Motor neuron (in vitro differentiated cells): ENCODE data around the gene KHDC4. TPM values are rescaled to one million over a fixed set of nuclear protein-coding genes. Genes with fewer than 3 reads are reported as not detected.
A peak's percentile ranks its signal among the peaks of the same experiment; 100 is the strongest.

ENCODE experiments used
- ATAC-seq, 8 experiments: fragments of 200-7000 bp; cut with Tn5 transposase; replicated peaks in 6 of 8; 2 replicates each; pipeline ENCODE4 v1.8.0; 2021; ENCODE audit warnings: mild to moderate bottlenecking in 8 of 8, moderate library complexity in 8 of 8
- H3K27ac ChIP-seq, 2 donors: fragments of 250-450 bp; sonication (Bioruptor Pico); 2 replicates each; pipeline ENCODE4 v1.9.0; 2021; ENCODE audit warnings: antibody characterized with exemption in 2 of 2, mild to moderate bottlenecking in 2 of 2, moderate library complexity in 1 of 2
- H3K4me1 ChIP-seq, 2 donors: fragments of 250-450 bp; sonication (Bioruptor Pico); replicated peaks in 1 of 2; 2 replicates each; pipeline ENCODE4 v1.6.1; 2021; ENCODE audit warnings: antibody characterized with exemption in 2 of 2, mild to moderate bottlenecking in 2 of 2, moderate library complexity in 1 of 2
- H3K4me3 ChIP-seq, 5 donors: fragments of 250-450 bp; sonication (Bioruptor Pico); 2 replicates each; pipeline ENCODE4 v1.9.0; 2021; ENCODE audit warnings: antibody characterized with exemption in 5 of 5, mild to moderate bottlenecking in 5 of 5, moderate library complexity in 4 of 5
- WGBS, 10 experiments: fragments of 450-650 bp; shearing (Covaris generic); methylation state at CpG; one replicate each; pipeline ENCODE4 v1.0.0; 2022; 5-methylcytosine and 5-hydroxymethylcytosine counted together
- in situ Hi-C, 9 experiments: fragments of 400-800 bp; cut with MboI; loops; one replicate each; pipeline ENCODE4 v1.15.0; 2021; ENCODE audit warnings: low sequenced_read_pairs in 9 of 9, low pct_unique_long_range_greater_than_20kb in 2 of 9; ENCODE audit not compliant: unreplicated experiment in 9 of 9
- total RNA-seq, 8 experiments: library from RNA; unstranded; fragments of 300-600 nt; gene quantifications; 2 replicates each; pipeline versions ENCODE4 v1.2.3 to v1.2.4, GENCODE V29; 2022

KHDC4 gene
- total RNA-seq, 8 experiments from 2014 or later, result 37.4 to 89.4 (median 62.4) TPM

- peak overlapping the region; percentile 69 to 87 (median 79) for H3K4me3 ChIP-seq
- peak overlapping the region; percentile 85 to 88 for H3K27ac ChIP-seq
- 0 to 20% (median 0%) methylated on average over 1 to 4 of the region's 14 CpGs; no CpG with 5 or more reads in 4 of the 10 experiments for WGBS, 10 experiments
- peaks cover 44 to 68% of the 10 kb centered on the region in 2 donors for H3K4me1 ChIP-seq
- in situ Hi-C loops, result no loop called here
- ATAC-seq, result peak in 7 of 8 experiments; percentile 1 to 13 (median 5)
These were observed 42.1 kb upstream of the KHDC4 start for GRCh38 chr1:155976062-155976912.

GRCh38 chr1:155975375-155976061 is 41.3 kb upstream of the KHDC4 start:
- Histone ChIP-seq H3K4me3 (peak overlapping the region; percentile 69 to 87 (median 79)), H3K4me1 (peaks cover 44 to 68% of the 10 kb centered on the region in 2 donors), H3K27ac (peak overlapping the region; percentile 85 to 88)
- WGBS, 10 experiments, result 0 to 50% (median 15%) methylated on average over 1 to 2 of the region's 4 CpGs; no CpG with 5 or more reads in 4 of the 10 experiments
- ATAC-seq, result peak in 1 of 8 experiments; percentile 4
- in situ Hi-C loops, result no loop called here

- H3K27ac ChIP-seq, result peak overlapping the region; percentile 85 to 88
- in situ Hi-C loops, result no loop called here
- H3K4me1 ChIP-seq, result peaks cover 50 to 69% of the 10 kb centered on the region in 2 donors
- H3K4me3 ChIP-seq, result peak overlapping the region; percentile 69 to 87 (median 79)
- ATAC-seq, result no peak
- 60 to 100% (median 78%) methylated on average over 1 to 7 of the region's 13 CpGs; no CpG with 5 or more reads in 3 of the 10 experiments for WGBS, 10 experiments
These were observed 40.2 kb upstream of the KHDC4 start for GRCh38 chr1:155974208-155975115.

- no peak for ATAC-seq
- in situ Hi-C loops, result no loop called here
- WGBS, 10 experiments, result 86 to 100% (median 100%) methylated on average over 1 to 3 of the region's 3 CpGs; no CpG with 5 or more reads in 3 of the 10 experiments
- peaks cover 50 to 69% of the 10 kb centered on the region in 2 donors for H3K4me1 ChIP-seq
- no peak overlapping the region for H3K4me3 ChIP-seq
- no peak overlapping the region for H3K27ac ChIP-seq
These were observed 39.5 kb upstream of the KHDC4 start for GRCh38 chr1:155973723-155974122.

GRCh38 chr1:155971910-155972809 is 37.9 kb upstream of the KHDC4 start:
- no peak for ATAC-seq
- in situ Hi-C loops, result no loop called here
- Histone ChIP-seq H3K4me1 (peaks cover 66 to 84% of the 10 kb centered on the region in 2 donors), H3K27ac (no peak overlapping the region), H3K4me3 (no peak overlapping the region)
- 77 to 100% (median 100%) methylated on average over 2 to 4 of the region's 9 CpGs; no CpG with 5 or more reads in 2 of the 10 experiments for WGBS, 10 experiments

- in situ Hi-C loops, result no loop called here
- Histone ChIP-seq H3K4me3 (no peak overlapping the region), H3K27ac (peak overlapping the region; percentile 15 to 51), H3K4me1 (peaks cover 65 to 85% of the 10 kb centered on the region in 2 donors)
- ATAC-seq, result peak in 7 of 8 experiments; percentile 63 to 92 (median 77)
- 25 to 100% (median 55%) methylated on average over 2 to 10 of the region's 11 CpGs; no CpG with 5 or more reads in 2 of the 10 experiments for WGBS, 10 experiments
These were observed 36.4 kb upstream of the KHDC4 start for GRCh38 chr1:155970531-155971167.

GRCh38 chr1:155969377-155969791 is 35.2 kb upstream of the KHDC4 start:
- in situ Hi-C loops, result no loop called here
- peak in 1 of 8 experiments; percentile 11 for ATAC-seq
- WGBS, 10 experiments, result 82 to 100% (median 94%) methylated on average over 2 to 6 of the region's 9 CpGs; no CpG with 5 or more reads in 4 of the 10 experiments
- H3K4me3 ChIP-seq, result no peak overlapping the region
- no peak overlapping the region for H3K27ac ChIP-seq
- H3K4me1 ChIP-seq, result peaks cover 52 to 72% of the 10 kb centered on the region in 2 donors

GRCh38 chr1:155968670-155969069 is 34.5 kb upstream of the KHDC4 start:
- peak overlapping the region; percentile 55 to 76 for H3K27ac ChIP-seq
- H3K4me3 ChIP-seq, result no peak overlapping the region
- WGBS, 10 experiments, result 50 to 67% methylated on average over 1 of the region's 3 CpGs; no CpG with 5 or more reads in 8 of the 10 experiments
- ATAC-seq, result peak in 4 of 8 experiments; percentile 4 to 23 (median 20)
- peaks cover 45 to 66% of the 10 kb centered on the region in 2 donors for H3K4me1 ChIP-seq
- in situ Hi-C loops, result no loop called here

GRCh38 chr1:155968051-155968400 is 33.8 kb upstream of the KHDC4 start:
- H3K4me3 ChIP-seq, result no peak overlapping the region
- peaks cover 45 to 64% of the 10 kb centered on the region in 2 donors for H3K4me1 ChIP-seq
- H3K27ac ChIP-seq, result peak overlapping the region; percentile 55 to 76
- no peak for ATAC-seq
- in situ Hi-C loops, result no loop called here
- WGBS, 10 experiments, result 50 to 96% (median 82%) methylated on average over 3 to 7 of the region's 7 CpGs; no CpG with 5 or more reads in 1 of the 10 experiments

- H3K4me3 ChIP-seq, result no peak overlapping the region
- H3K27ac ChIP-seq, result peak overlapping the region; percentile 16 to 76
- WGBS, 10 experiments, result 20 to 95% (median 45%) methylated on average over 3 to 7 of the region's 13 CpGs; no CpG with 5 or more reads in 6 of the 10 experiments
- in situ Hi-C loops, result no loop called here
- H3K4me1 ChIP-seq, result peaks cover 45 to 60% of the 10 kb centered on the region in 2 donors
- peak in 4 of 8 experiments; percentile 15 to 33 (median 28) for ATAC-seq
These were observed 33.3 kb upstream of the KHDC4 start for GRCh38 chr1:155967341-155968050.

- 83 to 100% (median 100%) methylated on average over 1 to 3 of the region's 7 CpGs; no CpG with 5 or more reads in 6 of the 10 experiments for WGBS, 10 experiments
- Histone ChIP-seq H3K4me1 (peaks cover 45 to 53% of the 10 kb centered on the region in 2 donors), H3K27ac (peak overlapping the region; percentile 16 to 76), H3K4me3 (no peak overlapping the region)
- in situ Hi-C loops, result no loop called here
- no peak for ATAC-seq
These were observed 32.5 kb upstream of the KHDC4 start for GRCh38 chr1:155966750-155967149.
